ENCODE data around the gene MYH7B. TPM values are rescaled to one million over a fixed set of nuclear protein-coding genes. Genes with fewer than 3 reads are reported as not detected.

The MYH7B gene
- total RNA-seq, 1 donor from 2014 or later: 1.2 TPM

GRCh38 chr20:35002426-35003210 is 47.0 kb downstream of the MYH7B start:
- DNase-seq (ENCODE audit: low spot score, unreplicated experiment): no peak
- Mint-ChIP-seq H3K4me3 (ENCODE audit: low read depth) (no peak overlapping the region), H3K9me3 (ENCODE audit: low read depth) (no peaks in the 10 kb centered on the region), H3K36me3 (ENCODE audit: insufficient read depth) (peaks cover 35% of the 10 kb centered on the region), H3K27ac (no peak overlapping the region), H3K4me1 (ENCODE audit: low read depth) (no peaks in the 10 kb centered on the region), H3K27me3 (no peaks in the 10 kb centered on the region)
- peak; percentile 4 for TF ChIP-seq CTCF (IDR thresholded peaks at IDR 0.05; ENCODE audit: unreplicated experiment)

GRCh38 chr20:35003211-35004031 is 47.8 kb downstream of the MYH7B start:
- Mint-ChIP-seq H3K36me3 (ENCODE audit: insufficient read depth) (peaks cover 31% of the 10 kb centered on the region), H3K27me3 (no peaks in the 10 kb centered on the region), H3K27ac (peak overlapping the region; percentile 4), H3K4me1 (ENCODE audit: low read depth) (no peaks in the 10 kb centered on the region), H3K4me3 (ENCODE audit: low read depth) (no peak overlapping the region), H3K9me3 (ENCODE audit: low read depth) (no peaks in the 10 kb centered on the region)
- TF ChIP-seq CTCF (IDR thresholded peaks at IDR 0.05; ENCODE audit: unreplicated experiment): no peak
- no peak for DNase-seq (ENCODE audit: low spot score, unreplicated experiment)

GRCh38 chr20:35004051-35004725 is 48.5 kb downstream of the MYH7B start:
- Mint-ChIP-seq H3K36me3 (ENCODE audit: insufficient read depth) (peaks cover 36% of the 10 kb centered on the region), H3K27ac (peak overlapping the region; percentile 4), H3K4me1 (ENCODE audit: low read depth) (no peaks in the 10 kb centered on the region), H3K27me3 (no peaks in the 10 kb centered on the region), H3K9me3 (ENCODE audit: low read depth) (no peaks in the 10 kb centered on the region), H3K4me3 (ENCODE audit: low read depth) (no peak overlapping the region)
- TF ChIP-seq CTCF (IDR thresholded peaks at IDR 0.05; ENCODE audit: unreplicated experiment): no peak
- DNase-seq (ENCODE audit: low spot score, unreplicated experiment): no peak

GRCh38 chr20:35004749-35005462 is 49.2 kb downstream of the MYH7B start:
- no peak for DNase-seq (ENCODE audit: low spot score, unreplicated experiment)
- peaks cover 37% of the 10 kb centered on the region for H3K36me3 Mint-ChIP-seq (ENCODE audit: insufficient read depth)
- TF ChIP-seq CTCF (IDR thresholded peaks at IDR 0.05; ENCODE audit: unreplicated experiment): no peak
- H3K4me3 Mint-ChIP-seq (ENCODE audit: low read depth): no peak overlapping the region
- H3K4me1 Mint-ChIP-seq (ENCODE audit: low read depth): no peaks in the 10 kb centered on the region
- H3K27me3 Mint-ChIP-seq: no peaks in the 10 kb centered on the region
- peak overlapping the region; percentile 34 for H3K27ac Mint-ChIP-seq
- no peaks in the 10 kb centered on the region for H3K9me3 Mint-ChIP-seq (ENCODE audit: low read depth)

Small RNA genes within 50 kb of the gene (microRNA-seq; reads per million reads assigned to microRNA genes)
- gene MIR499A (ENCODE audit: borderline number of aligned reads, unreplicated experiment) (not detected), gene MIR499B (ENCODE audit: borderline number of aligned reads, unreplicated experiment) (not detected)

Other genes with a start within 250 kb of the MYH7B start
- 75.4 and 80.7 TPM in 2 replicates for gene NCOA6, start 130.2 kb upstream of the MYH7B start, total RNA-seq
- gene GGT7, start 83.0 kb upstream of the MYH7B start, total RNA-seq: 58.4 and 59.1 TPM in 2 replicates
- gene ACSS2, start 79.3 kb upstream of the MYH7B start, total RNA-seq: 31.3 and 34.8 TPM in 2 replicates
- gene GSS, start 62 bp upstream of the MYH7B start, total RNA-seq: 71.5 and 72.5 TPM in 2 replicates
- 122 and 123 TPM in 2 replicates for gene TRPC4AP, start 136.9 kb downstream of the MYH7B start, total RNA-seq
- 38.3 and 40.1 TPM in 2 replicates for gene EDEM2, start 191.5 kb downstream of the MYH7B start, total RNA-seq
- gene PROCR, start 216.2 kb downstream of the MYH7B start, total RNA-seq: 0.51 and 0.55 TPM in 2 replicates